Epithelial cell of prostate (primary cell): ENCODE results near the gene CABLES2.
A peak's percentile ranks its signal among the peaks of the same experiment; 100 is the strongest.

Experiments
- DNase-seq: peaks from one replicate; pipeline ENCODE4 v3.0.0-alpha.2; 2011; ENCODE audit warnings: low read depth, low spot score
- H3K27ac ChIP-seq: fragments of 450-650 bp; 2 replicates; pipeline ENCODE4 v1.5.1; 2017; ENCODE audit warnings: mild to moderate bottlenecking

CABLES2 gene

GRCh38 chr20:62407221-62407992, at the start of gene CABLES2:
Gene CABLES2, minus strand, starts transcription at chr20:62407285. Its CDS starts 9 bp downstream, at chr20:62407276.
- H3K27ac ChIP-seq: no peak within 1 kb of the TSS
- DNase-seq: peak; percentile 77

GRCh38 chr20:62455929-62456328, 48.8 kb upstream of the CABLES2 start:
- no peak overlapping the region for H3K27ac ChIP-seq
- DNase-seq: no peak

DNA sequence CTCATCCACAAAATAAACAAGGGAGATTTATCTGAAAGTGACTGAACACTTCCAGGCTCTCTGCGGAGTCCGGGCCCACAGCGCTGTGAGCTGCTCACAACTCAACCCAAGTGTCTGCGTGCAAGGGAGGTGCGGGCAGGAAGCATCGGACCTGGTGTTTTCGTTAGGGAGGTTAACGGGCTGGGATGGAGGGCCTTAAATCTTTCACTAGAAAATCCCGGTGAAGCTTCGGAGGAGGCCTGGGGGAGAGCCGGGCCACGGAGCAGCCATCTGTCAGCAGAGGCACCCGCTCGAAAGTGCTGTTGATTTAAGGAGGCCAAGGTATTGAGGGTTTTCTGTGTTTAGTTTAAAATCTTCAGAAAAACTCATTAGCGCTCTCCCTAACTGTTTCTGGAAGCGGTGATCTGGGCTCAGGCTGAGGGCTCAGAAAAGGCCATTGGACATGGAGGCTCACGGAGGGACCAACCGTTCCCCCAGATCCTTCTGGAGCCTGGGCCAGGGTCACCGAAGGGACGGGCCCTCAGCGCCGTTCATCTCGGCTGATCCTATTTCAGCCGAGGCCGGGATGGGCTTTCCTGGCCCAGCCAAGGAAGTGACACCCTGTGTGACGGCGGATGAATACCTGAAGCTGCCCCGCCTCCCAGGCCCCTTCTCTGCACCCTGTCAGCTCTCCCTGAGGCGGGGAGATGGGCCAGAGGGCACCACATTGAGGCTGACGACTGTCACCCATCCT, 48.0 kb upstream of the CABLES2 start:
- no peak overlapping the region for H3K27ac ChIP-seq
- DNase-seq: no peak

DNA sequence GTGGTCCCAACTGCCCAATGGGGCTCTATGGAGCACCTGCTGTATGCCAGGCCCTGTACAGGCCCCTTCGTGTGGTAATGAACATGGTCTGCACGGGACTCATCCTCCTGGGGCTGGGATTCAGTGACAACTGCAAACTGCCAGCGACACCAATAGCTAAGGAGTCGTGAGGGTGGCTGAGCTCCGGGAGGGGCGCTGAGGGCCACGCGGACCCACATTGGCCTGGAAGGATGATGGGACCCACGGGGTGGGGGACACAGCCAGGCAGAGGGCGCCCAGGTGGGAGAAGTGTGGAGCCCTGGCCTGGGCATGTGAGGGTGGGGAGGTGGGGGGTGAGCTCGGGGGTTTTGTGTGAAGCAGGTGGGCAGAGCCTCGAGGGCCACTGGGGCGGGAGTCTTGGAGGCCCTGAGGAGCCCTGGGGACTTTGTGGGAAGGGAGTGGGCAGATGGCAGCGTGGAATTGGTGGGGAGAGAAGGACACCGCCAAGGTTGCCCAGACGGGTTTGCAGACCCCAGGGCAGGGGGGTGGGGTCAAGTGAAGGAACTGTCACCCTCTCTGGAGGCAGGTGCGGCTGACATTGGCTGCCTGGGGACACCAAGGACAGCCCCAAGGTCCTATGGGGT, 46.2 kb upstream of the CABLES2 start:
- H3K27ac ChIP-seq: no peak overlapping the region
- no peak for DNase-seq

DNA sequence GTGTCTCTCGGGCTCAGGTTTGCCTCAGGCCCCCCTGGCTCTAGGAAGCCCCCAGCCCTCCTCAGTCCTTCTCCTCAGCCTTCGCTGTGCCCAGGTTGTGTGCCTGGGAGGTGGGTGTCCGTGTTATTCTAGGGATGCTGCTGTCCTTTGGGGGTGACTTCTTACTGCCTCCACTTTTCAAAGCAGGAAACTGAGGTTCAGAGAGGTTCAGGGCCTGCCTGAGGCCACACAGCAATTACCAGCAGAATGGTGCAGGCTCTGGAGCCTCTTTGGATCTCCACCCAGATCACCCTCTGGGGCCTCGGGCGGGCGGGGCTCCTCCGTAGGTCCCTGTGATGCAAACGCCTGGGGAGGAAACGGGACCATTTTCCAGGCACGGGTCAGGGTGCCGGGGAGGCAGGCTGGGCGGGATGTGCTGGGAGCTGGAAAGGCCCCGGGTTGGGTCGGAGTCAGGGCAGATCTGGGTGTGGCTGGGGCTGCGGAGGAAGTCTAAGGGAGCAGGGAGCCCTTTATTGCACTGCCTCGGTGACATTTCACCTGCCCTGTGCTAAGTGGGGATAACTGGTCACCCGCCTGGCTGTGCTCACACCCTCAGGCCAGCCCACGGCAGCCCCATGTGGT, 45.5 kb upstream of the CABLES2 start:
- H3K27ac ChIP-seq: no peak overlapping the region
- DNase-seq: no peak

GRCh38 chr20:62451970-62452369, 44.9 kb upstream of the CABLES2 start:
- no peak overlapping the region for H3K27ac ChIP-seq
- no peak for DNase-seq

DNA sequence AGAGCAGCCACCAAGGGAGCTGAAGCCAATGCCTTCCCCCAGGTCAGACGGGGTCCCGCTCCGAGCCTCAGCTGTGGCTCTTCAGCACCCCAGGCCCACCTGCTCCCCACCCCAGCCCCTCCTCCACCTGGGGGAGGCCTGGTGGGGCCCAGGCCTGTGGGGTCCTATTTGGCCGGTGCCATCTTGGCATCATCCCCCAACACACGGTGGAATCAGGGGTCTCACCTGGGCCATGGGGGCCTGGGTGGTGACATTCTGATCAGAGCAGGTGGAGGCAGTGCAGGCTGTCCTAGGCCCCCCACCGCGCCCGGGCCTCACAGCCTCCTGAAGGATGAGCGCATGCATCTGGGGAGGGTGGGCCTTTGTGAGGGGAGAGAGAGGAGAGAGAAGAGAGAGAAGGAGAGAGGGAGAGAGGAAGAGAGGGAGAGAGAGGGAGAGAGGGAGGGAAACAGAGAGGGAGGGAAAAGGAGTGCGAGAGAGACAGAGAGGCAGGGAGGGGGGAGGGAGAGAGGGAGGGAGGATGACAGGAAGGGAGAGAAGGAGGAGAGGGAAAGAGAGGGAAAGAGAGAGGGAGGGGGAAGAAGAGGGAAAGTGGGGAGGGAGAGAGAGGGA, 44.2 kb upstream of the CABLES2 start:
- no peak for DNase-seq
- H3K27ac ChIP-seq: no peak overlapping the region

GRCh38 chr20:62449951-62450691, 43.0 kb upstream of the CABLES2 start:
- no peak for DNase-seq
- no peak overlapping the region for H3K27ac ChIP-seq

DNA sequence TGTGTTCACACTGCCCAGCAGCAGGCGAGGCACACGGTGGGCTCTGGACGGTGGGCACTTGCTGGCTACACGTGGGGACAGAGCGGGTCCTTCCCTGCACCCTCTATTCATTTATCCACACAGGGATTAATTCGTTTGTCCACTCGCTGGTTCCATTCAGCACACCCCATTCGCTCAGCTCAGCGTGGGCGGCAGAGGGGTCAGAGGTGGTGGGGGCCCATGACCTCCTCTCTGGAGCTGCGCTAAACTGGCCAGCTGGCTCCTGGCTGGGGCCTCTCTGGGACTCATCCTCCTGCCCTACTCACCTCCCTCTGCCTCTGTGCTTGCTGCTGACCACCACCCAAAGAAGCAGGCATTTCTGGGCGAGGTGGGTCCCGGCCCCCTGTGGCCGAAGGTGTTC, 41.7 kb upstream of the CABLES2 start:
- no peak for DNase-seq
- no peak overlapping the region for H3K27ac ChIP-seq

DNA sequence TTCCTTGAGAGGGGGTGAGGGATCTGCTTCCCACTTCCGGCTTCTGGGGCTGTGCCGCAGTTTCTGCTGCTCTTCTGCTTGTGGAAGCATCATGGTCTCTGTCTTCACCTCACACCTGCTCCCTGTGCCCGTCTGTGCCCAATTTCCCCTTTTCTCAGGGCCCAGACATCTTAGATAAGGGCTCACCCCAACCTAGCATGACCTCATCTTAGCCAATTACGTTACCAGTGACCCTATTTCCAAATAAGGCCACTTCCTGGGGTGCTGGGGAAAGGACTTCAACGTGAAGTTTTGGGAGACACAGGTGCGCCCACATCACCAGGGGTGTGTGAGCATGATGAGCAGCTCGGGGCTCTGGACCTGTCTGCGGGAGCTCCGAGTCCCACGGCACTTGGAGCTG, 41.0 kb upstream of the CABLES2 start:
- DNase-seq: no peak
- H3K27ac ChIP-seq: no peak overlapping the region

- no peak for DNase-seq
- H3K27ac ChIP-seq: no peak overlapping the region
These were observed 40.1 kb upstream of the CABLES2 start for GRCh38 chr20:62446888-62447869.

- no peak overlapping the region for H3K27ac ChIP-seq
- no peak for DNase-seq
These were observed 39.4 kb upstream of the CABLES2 start for GRCh38 chr20:62446481-62446880.

DNA sequence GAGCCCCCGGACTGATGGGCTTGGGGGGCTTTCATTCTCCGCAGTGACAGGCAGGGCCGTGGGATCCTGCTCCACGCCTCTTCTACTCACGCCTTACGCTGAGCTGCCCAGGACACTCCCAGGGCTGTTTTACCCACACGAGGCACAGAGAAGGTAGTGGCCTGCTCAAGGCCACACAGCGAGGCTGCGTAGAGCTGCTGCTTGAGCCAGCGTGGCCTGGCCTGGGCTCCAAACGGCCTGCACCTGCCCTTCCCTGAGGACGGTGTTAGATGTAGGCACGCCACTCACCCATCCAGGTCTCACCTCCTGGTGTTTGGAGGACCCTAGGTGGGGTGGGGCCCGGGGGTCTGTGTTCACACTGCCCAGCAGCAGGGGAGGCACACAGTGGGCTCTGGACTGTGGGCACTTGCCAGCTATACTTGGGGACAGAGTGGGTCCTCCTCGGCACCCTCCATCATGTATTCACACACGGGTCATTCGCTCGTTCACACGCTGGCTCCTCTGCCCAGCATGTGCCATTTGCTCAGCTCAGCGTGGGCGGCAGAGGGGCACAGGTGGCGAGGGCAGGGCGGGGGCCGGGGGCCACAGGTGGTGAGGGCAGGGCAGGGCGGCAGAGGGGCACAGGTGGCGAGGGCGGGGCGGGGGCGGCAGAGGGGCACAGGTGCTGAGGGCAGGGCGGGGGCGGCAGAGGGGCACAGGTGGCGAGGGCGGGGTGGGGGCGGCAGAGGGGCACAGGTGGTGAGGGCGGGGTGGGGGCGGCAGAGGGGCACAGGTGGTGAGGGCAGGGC, 38.7 kb upstream of the CABLES2 start:
- no peak for DNase-seq

GRCh38 chr20:62444286-62444685, 37.2 kb upstream of the CABLES2 start:
- DNase-seq: no peak
- H3K27ac ChIP-seq: no peak overlapping the region

More for the DNA sequence above, 38.7 kb upstream of the CABLES2 start:
- H3K27ac ChIP-seq: no peak overlapping the region

DNA sequence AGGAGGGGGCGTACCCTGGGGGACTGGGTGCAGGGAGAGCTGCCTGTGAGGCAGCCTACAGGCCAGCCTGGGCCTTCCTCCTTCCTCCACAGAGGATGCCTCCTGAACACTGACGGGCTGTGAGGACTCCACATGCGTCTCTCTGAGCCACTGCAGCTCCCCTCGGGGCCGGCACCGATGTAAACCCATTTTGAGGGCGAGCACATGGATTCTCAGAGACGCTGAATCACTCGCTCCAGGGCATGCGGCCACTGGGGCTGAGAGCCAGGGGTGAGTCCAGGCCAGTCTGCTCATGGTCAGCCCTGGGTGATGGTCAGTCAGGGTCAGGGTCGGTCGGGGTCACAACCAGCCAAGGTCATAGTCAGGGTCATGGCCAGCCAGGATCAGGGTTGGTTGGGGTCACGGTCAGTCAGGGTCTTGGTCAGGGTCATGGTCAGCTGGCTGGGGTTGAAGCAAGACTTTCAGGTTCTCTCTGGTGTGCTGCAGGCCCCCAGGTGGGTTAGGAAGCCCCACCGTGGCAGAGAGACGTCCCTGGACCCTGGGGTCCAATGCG, 35.0 kb upstream of the CABLES2 start:
- DNase-seq: no peak

GRCh38 chr20:62439218-62439617, 32.1 kb upstream of the CABLES2 start:
- no peak overlapping the region for H3K27ac ChIP-seq
- no peak for DNase-seq

More for the DNA sequence above, 35.0 kb upstream of the CABLES2 start:
- H3K27ac ChIP-seq: no peak overlapping the region

DNA sequence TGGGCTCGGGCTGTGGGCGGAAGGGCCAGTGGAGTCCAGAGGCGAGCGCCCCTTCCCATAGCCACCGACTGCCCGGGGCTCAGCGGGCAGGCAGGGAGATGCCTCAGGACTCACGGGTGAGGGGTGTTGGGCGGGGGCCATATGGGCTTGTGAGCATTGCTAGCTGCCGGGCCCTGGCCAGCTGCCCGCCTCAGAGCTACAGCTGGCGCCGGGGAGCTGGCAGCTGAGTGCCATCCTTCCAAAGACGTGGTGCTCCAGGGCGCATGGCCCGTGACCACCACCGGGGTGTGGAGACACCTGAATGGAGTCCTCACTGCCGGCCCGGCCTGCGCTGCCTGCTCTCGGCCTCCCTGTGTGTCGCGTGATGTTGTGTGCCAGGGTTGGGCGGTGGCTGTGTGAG, 30.8 kb upstream of the CABLES2 start:
- no peak overlapping the region for H3K27ac ChIP-seq
- no peak for DNase-seq
